Calu3 (cell line): Measurements from ENCODE around the gene ITSN2. TPM values are rescaled to one million over a fixed set of nuclear protein-coding genes. Genes with fewer than 3 reads are reported as not detected.
"Not testable (repeated sequence)": the region's sequence is repeated elsewhere in the genome, so short reads cannot be mapped to it uniquely, and the experiment has no call there.

Experiments
- BruUV-seq: library from RNA; stranded (reverse); fragments of 400-500 nt; replicated peaks from 2 replicates; lab custom pipeline; 2021; lab: Mats Ljungman, UMichigan
- CTCF ChIA-PET: fragments of 300-600 bp; sonication (Branson Sonifier 250); formaldehyde crosslinking; loops from one replicate; lab custom pipeline; 2022; ENCODE audit warnings: antibody characterized with exemption; lab: Charles Lee
- DNase-seq: peaks from one replicate; pipeline ENCODE4 v3.0.0; 2022
- H3K27ac Mint-ChIP-seq: one replicate; pipeline ENCODE4 v1.8.0; 2022; ENCODE audit warnings: mixed read lengths; ENCODE audit not compliant: unreplicated experiment
- H3K27me3 Mint-ChIP-seq: one replicate; pipeline ENCODE4 v1.8.0; 2022; ENCODE audit warnings: mixed read lengths; ENCODE audit not compliant: unreplicated experiment
- H3K36me3 Mint-ChIP-seq: one replicate; pipeline ENCODE4 v1.8.0; 2022; ENCODE audit warnings: mild to moderate bottlenecking, moderate library complexity, mixed read lengths; ENCODE audit not compliant: insufficient read depth, unreplicated experiment
- H3K4me1 Mint-ChIP-seq: one replicate; pipeline ENCODE4 v1.8.0; 2022; ENCODE audit warnings: mild to moderate bottlenecking, low read depth, mixed read lengths; ENCODE audit not compliant: unreplicated experiment
- H3K4me3 Mint-ChIP-seq: one replicate; pipeline ENCODE4 v1.8.0; 2022; ENCODE audit warnings: mild to moderate bottlenecking, low read depth, moderate library complexity, mixed read lengths; ENCODE audit not compliant: unreplicated experiment
- H3K9me3 Mint-ChIP-seq: one replicate; pipeline ENCODE4 v1.8.0; 2022; ENCODE audit warnings: low read depth, mixed read lengths; ENCODE audit not compliant: unreplicated experiment
- intact Hi-C: fragments of 100-400 bp; cut with micrococcal nuclease; formaldehyde crosslinking; loops from one replicate; pipeline ENCODE4 v1.10.0; 2022; ENCODE audit not compliant: unreplicated experiment
- total RNA-seq: library from RNA; stranded (reverse); gene quantifications from 2 replicates; pipeline ENCODE4 v1.2.3, GENCODE V29; 2022
- TF ChIP-seq, protein P1 (sequence below): fragments of 200-600 bp; IDR thresholded peaks from one replicate; pipeline ENCODE4 v1.8.0; 2022; ENCODE audit warnings: antibody characterized with exemption; ENCODE audit not compliant: unreplicated experiment

ITSN2 gene
- total RNA-seq, 1 experiment from 2014 or later: 45.4 TPM

- Mint-ChIP-seq H3K4me1 (peaks cover 59% of the 10 kb centered on the region), H3K4me3 (no peak overlapping the region), H3K27ac (no peak overlapping the region), H3K27me3 (no peaks in the 10 kb centered on the region), H3K9me3 (peaks cover 6% of the 10 kb centered on the region), H3K36me3 (peaks cover 4% of the 10 kb centered on the region)
- TF ChIP-seq, protein P1, sequence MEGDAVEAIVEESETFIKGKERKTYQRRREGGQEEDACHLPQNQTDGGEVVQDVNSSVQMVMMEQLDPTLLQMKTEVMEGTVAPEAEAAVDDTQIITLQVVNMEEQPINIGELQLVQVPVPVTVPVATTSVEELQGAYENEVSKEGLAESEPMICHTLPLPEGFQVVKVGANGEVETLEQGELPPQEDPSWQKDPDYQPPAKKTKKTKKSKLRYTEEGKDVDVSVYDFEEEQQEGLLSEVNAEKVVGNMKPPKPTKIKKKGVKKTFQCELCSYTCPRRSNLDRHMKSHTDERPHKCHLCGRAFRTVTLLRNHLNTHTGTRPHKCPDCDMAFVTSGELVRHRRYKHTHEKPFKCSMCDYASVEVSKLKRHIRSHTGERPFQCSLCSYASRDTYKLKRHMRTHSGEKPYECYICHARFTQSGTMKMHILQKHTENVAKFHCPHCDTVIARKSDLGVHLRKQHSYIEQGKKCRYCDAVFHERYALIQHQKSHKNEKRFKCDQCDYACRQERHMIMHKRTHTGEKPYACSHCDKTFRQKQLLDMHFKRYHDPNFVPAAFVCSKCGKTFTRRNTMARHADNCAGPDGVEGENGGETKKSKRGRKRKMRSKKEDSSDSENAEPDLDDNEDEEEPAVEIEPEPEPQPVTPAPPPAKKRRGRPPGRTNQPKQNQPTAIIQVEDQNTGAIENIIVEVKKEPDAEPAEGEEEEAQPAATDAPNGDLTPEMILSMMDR: no peak
- CTCF ChIA-PET: no interaction called here
- intact Hi-C loops: no loop called here
- no peak for DNase-seq
- no TSS peak for BruUV-seq
Measured at GRCh38 chr2:24339856-24340262, 20.5 kb downstream of the ITSN2 start.

- H3K27me3 Mint-ChIP-seq, H3K27ac Mint-ChIP-seq, H3K36me3 Mint-ChIP-seq, DNase-seq, intact Hi-C loops, BruUV-seq, H3K9me3 Mint-ChIP-seq: not testable (repeated sequence)
- CTCF ChIA-PET: interaction anchor here (0.7 kb wide), 1 partner anchor 21 kb away, joined by 3 read pairs; no protein-coding TSS in a partner anchor
- peak overlapping the region; percentile 25 for H3K4me3 Mint-ChIP-seq
- H3K4me1 Mint-ChIP-seq: peaks cover 59% of the 10 kb centered on the region
Measured at GRCh38 chr2:24339098-24339497, 21.2 kb downstream of the ITSN2 start.

DNA sequence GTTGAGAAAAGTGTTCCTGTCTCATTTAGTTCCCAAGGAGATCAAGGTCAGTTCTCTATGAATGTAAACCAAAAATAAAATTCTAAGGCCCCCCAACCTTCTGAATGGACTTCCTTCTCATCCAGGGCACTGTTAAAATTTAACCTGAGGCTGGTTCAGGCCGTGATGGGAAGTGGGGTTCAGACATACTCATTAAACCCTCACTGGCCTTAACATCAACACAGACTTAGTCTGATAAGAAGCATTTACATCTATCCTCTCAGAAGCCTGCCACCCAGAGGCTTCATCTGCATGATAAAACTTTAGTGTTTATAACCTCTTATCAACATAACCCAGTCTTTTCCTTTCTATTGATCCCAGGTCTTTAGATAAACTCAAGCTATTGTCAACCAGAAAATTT, 22.4 kb downstream of the ITSN2 start:
- peaks cover 6% of the 10 kb centered on the region for H3K9me3 Mint-ChIP-seq
- BruUV-seq: no TSS peak
- peaks cover 59% of the 10 kb centered on the region for H3K4me1 Mint-ChIP-seq
- peaks cover 4% of the 10 kb centered on the region for H3K36me3 Mint-ChIP-seq
- CTCF ChIA-PET: interaction anchor here (0.6 kb wide), 1 partner anchor 9 kb away, joined by 3 read pairs; no protein-coding TSS in a partner anchor
- H3K27me3 Mint-ChIP-seq: no peaks in the 10 kb centered on the region
- TF ChIP-seq, protein P1: no peak
- no peak for DNase-seq
- no peak overlapping the region for H3K4me3 Mint-ChIP-seq
- intact Hi-C loops: no loop called here
- no peak overlapping the region for H3K27ac Mint-ChIP-seq

DNA sequence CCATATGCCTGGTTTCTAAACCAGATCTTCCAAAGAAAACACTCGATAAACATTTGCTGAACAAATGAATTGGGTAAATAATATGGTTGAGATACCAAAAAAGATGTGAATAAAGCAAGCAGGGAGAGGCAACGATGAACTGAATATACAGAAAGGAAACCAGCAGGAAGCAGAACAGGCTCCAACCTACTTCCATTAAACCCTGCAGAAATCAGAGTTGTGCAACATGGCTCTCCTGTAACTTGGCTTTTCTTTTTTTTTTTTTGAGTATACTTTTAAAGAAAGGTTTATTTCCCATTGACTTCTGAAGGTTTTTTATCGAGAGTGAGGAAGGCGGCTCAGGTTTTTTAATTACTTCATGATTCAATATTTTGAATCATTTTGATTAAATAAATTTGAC, 23.5 kb downstream of the ITSN2 start:
- CTCF ChIA-PET: interaction anchor here (0.7 kb wide), 1 partner anchor 617 kb away, joined by 11 read pairs; no protein-coding TSS in a partner anchor
- H3K4me3 Mint-ChIP-seq: no peak overlapping the region
- no peaks in the 10 kb centered on the region for H3K27me3 Mint-ChIP-seq
- H3K27ac Mint-ChIP-seq: no peak overlapping the region
- peaks cover 6% of the 10 kb centered on the region for H3K9me3 Mint-ChIP-seq
- no TSS peak for BruUV-seq
- intact Hi-C loops: no loop called here
- peaks cover 4% of the 10 kb centered on the region for H3K36me3 Mint-ChIP-seq
- H3K4me1 Mint-ChIP-seq: peaks cover 49% of the 10 kb centered on the region
- DNase-seq: no peak
- TF ChIP-seq, protein P1: no peak

- Mint-ChIP-seq H3K9me3 (peaks cover 6% of the 10 kb centered on the region), H3K27me3 (no peaks in the 10 kb centered on the region), H3K4me3 (no peak overlapping the region), H3K27ac (no peak overlapping the region), H3K4me1 (peaks cover 28% of the 10 kb centered on the region), H3K36me3 (peaks cover 4% of the 10 kb centered on the region)
- no peak for DNase-seq
- CTCF ChIA-PET: interaction anchor here (0.6 kb wide), 1 partner anchor 510 kb away, joined by 4 read pairs; no protein-coding TSS in a partner anchor
- intact Hi-C loops: no loop called here
- TF ChIP-seq, protein P1: no peak
- BruUV-seq: no TSS peak
Measured at GRCh38 chr2:24334245-24334633, 26.1 kb downstream of the ITSN2 start.
